Measurements from ENCODE around the gene RAI14.

The RAI14 gene

DNA sequence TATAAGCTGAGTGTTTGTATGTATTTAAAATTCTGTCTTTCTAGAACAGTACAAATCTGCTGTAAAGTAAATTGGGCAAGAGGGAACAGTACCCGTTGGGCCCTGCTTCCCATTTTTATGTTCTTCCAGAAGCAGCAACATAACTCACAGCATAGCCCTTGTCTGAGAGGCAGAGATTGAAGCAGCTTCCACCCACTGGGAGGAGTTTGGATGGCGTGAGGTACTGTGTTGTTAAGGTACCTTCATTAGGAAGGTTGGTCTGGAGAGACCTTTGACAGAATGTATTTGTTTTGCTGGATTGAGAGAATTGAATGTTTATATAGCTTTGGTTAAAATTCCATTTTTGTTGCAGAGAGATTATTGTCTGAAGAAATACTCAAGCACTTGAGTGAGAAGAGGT is 24.8 kb downstream of the RAI14 start:
- DNase-seq = no peak

GRCh38 chr5:34682926-34683623 is 26.9 kb downstream of the RAI14 start:
- no peak for DNase-seq

- no peak for DNase-seq
These were observed 28.3 kb downstream of the RAI14 start for GRCh38 chr5:34684281-34684979.

GRCh38 chr5:34684980-34685352 is 28.8 kb downstream of the RAI14 start:
- no peak for DNase-seq

DNA sequence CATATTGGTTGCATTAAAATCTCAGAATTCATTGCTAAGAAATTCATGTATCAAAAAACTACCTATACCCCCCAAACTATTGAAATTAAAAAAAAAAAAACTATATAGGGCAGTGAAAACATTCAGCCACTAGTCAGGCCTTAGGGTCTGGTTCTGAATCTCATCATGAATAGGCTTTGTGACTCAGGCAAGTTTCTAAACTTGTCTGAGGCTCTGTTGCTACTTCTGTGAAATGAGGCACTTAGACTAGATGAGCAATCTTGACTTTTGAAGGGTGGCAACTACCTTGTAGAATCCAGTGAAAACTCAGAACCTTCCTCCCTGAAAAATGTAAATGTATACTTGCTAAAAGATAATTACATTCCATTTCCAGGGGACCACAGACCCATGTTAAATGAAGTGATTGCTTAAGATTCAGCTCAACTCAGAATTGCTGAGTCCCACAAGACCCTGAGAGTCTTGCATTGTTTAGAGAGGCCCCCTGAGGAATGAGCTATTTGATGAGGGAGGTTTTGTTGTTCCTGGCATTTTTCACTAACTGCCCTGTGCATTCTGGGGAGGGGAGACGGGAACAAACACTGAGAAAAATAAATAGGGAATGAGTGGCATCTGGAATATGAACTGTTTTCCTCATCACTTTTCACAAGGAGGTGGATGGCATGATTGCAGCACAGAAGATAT is 29.5 kb downstream of the RAI14 start:
- DNase-seq = no peak

DNA sequence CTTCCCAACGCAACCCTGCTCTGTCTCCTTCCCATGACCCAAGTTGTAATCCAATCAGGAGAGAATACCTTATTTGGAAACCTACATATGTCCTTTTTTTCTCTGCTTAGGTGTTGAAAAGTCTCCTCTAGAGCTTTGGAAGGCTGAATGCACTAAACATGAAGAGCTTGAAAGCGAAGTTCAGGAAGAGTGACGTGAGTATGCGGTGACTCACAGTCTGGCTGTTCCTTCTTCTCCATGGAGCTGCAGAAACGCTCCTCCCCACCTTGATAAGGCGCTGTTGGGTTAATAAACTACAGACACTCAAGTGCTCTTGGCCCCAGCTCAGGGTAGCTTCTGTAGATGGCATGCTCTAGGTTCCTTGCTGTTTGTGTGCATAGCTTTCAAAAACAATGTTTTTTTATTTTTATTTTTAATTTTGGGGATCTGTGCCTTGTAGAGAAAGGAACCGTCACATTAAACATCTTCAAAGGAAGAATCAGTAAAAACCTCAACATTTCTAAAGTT is 30.7 kb downstream of the RAI14 start:
- DNase-seq = no peak

- no peak for DNase-seq
These were observed 31.3 kb downstream of the RAI14 start for GRCh38 chr5:34687269-34688011.

GRCh38 chr5:34688015-34688810 is 32.1 kb downstream of the RAI14 start:
- no peak for DNase-seq

DNA sequence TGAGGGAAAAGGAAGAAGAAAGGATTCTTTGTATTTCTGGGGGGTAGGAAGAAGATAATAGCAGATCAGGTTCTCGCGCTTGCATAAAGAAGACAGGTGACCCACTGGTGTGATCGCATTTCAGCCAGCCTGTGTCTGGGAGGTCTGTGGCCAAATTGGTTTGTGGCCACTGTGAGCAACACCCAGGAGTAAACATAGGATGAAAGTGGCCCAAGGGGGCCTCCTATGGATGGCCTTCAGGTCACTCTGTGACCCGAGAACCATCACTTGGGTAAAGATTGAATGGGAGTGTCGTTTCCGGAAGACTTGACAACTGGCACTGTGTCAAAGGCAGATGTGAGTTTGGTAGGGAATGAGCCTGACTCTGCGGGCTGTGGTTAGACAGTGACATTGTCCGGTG is 34.2 kb downstream of the RAI14 start:
- DNase-seq = no peak

DNA sequence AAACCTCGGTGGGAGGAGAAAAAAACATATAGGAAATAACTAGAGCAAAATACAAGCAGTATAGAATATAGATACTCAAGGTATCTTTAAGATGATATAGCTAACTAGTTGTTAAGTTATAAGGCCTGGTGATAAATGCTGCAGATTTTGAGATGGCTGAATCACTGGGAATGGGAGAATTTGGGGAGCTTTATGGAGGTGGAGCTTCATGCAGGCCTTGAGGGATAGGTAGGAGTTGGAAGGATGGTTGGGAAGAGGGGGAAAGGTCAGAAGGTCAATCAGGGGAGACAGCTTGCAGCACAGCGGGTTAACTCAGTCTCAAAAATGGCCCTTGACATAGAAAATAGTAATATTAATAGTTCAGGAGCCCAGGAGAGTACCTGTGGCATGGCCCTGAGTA is 34.8 kb downstream of the RAI14 start:
- no peak for DNase-seq

DNA sequence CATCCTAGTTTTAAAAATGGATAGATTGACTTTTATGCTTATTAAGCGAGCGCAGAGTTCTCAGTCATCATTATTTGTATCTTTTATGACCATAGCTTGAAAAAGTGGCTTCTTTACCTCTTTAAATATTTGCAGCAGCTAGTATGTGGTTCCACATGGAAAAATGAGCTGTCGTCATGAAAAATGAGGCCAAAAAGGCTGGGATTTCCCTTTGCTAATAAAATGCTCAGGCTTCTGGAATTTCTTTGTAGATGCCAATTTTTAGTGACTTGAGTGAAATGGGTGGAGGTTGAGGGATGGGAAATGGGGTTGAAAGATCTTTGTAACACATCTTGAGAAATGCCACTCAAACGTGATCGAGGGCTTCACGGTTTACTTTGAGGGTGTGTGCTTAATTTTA is 35.2 kb downstream of the RAI14 start:
- no peak for DNase-seq

- DNase-seq = no peak
These were observed 36.7 kb downstream of the RAI14 start for GRCh38 chr5:34692786-34693185.

DNA sequence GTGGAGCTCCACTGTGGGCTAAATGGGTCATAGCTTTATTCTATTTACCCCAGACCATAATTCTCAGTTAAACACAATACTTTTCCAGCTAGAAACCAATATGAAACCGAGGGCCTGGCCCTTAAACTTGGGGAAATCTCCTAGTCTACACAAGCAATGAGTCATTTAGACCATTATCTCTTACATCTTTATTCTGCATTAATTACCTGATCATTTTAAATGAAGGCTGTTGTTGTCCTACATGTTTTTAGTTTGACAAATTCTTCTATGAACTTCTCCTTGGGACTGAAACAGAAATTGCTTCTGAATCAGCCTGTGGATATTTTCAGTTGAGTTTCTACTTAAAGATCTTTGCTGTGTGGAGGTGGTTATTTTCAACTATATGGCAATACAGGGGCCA is 37.9 kb downstream of the RAI14 start:
- DNase-seq = no peak

DNA sequence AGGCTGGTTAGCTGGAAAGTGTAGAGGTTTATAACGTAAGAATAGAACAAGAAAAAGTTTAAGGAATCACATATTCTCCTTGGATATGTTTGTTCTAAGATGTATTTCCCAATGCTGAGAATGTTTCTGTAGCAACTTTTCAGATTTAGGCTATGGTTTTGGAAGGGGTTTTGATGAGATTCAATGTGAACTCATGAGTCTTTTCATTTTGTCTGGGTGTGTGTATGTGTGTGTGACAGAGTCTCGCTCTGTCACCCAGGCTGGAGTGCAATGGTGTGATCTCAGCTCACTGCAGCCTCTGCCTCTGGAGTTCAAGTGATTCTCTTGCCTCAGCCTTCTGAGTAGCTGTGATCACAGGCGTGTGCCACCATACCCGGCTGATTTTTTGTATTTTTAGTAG is 38.6 kb downstream of the RAI14 start:
- DNase-seq = no peak

DNA sequence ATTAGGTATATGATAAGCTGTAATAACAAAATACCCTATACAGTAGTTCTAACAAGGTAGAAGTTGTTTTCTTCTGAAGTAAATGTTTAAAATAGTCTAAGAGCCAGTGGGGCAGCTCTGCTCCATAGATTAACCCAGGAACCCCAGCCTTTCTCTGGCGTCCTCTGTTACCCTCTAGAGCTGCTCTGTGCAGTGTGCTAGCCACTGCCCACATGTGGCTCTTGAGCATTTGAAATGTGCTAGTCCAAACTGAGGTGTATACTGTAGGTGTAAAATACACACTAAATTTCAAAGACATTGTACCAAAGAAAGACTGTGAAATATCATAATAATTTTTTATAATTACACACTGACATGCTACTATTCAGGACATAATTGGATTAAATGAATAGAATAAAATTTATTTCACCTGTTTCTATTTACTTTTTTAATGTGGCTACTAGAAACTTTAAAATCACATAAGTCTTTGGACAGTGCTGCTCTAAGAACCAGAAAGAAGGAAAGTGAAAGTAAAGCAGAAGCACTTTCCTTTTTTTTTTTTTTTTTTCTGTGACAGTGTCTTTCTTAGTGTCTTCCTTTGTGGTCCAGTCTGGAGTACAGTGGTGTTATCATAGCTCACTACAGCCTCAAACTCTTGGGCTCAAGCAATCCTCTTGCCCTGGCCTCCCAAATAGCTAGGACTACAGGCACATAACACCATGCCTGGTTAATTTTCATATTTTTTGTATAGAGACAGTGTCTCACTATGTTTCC is 39.3 kb downstream of the RAI14 start:
- DNase-seq = no peak

DNA sequence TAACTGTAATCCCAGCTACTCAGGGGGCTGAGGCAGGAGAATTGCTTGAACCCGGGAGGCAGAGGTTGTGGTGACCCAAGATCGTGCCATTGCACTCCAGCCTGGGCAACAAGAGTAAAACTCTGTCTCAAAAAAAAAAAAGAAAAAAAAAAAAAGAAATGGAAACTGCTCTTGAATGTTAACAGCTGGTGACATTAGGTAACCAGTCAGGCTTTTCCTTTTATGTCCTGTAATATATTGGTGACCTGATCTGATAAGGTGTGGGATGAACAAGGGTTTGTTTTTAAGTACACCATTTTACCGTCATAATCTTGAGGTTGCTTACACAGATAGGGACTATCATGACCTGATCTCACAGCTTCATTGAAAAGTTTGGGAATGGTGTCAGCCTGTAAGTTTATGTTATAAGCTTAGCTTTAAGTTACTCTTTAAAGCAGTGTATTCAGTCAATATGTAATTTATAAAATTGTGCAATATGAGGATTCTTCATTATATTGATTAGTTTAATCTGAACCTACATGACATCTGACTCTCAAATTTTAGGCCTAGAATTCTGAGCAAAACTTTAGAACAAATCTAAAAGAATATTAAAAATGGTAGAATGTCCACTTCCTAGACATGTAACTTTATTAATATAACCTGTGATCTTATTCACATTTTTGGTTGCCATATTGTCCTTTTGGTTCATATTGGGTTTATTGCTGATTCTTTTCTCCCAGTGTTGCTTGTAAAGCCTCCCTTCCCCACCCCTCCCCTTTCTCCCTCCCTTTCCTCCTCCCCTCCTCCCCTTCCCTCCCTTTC is 41.4 kb downstream of the RAI14 start:
- DNase-seq = no peak

DNA sequence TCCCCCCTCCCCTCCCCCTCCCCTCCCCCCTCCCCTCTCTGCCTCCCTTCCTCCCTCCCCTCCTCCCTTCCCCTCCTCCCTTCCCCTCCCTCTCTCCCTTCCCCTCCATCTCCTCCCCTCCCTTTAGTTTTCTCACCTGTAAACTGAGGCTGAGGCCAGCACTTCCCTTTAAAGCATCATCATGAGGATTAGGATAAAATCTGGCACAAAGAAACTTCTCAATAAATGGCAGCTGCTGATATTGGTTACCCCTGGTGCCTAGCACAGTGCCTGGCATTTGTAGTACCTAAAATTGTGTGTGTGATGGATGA is 41.9 kb downstream of the RAI14 start:
- DNase-seq = no peak

- DNase-seq = no peak
These were observed 42.6 kb downstream of the RAI14 start for GRCh38 chr5:34698754-34699153.

- no peak for DNase-seq
These were observed 43.3 kb downstream of the RAI14 start for GRCh38 chr5:34699155-34700077.

GRCh38 chr5:34700078-34700452 is 43.9 kb downstream of the RAI14 start:
- DNase-seq = no peak
